Progenitor cell of endocrine pancreas (in vitro differentiated cells): Measurements from ENCODE around the gene ABCG1. TPM values are rescaled to one million over a fixed set of nuclear protein-coding genes. Genes with fewer than 3 reads are reported as not detected.

Experiments
- DNase-seq: peaks from one replicate; pipeline ENCODE4 v3.0.0; 2021; ENCODE audit warnings: low spot score; ENCODE audit not compliant: unreplicated experiment
- H3K27ac Mint-ChIP-seq: 2 replicates; pipeline ENCODE4 v1.8.0; 2021; ENCODE audit warnings: mild to moderate bottlenecking, moderate library complexity, mixed read lengths
- H3K27me3 Mint-ChIP-seq: 2 replicates; pipeline ENCODE4 v1.8.0; 2021; ENCODE audit warnings: mixed read lengths
- H3K36me3 Mint-ChIP-seq: 2 replicates; pipeline ENCODE4 v1.8.0; 2022; ENCODE audit warnings: mixed read lengths; ENCODE audit not compliant: insufficient read depth
- H3K4me1 Mint-ChIP-seq: 2 replicates; pipeline ENCODE4 v1.8.0; 2021; ENCODE audit warnings: low read depth, mixed read lengths
- H3K4me3 Mint-ChIP-seq: 2 replicates; pipeline ENCODE4 v1.8.0; 2021; ENCODE audit warnings: low read depth, mild to moderate bottlenecking, moderate library complexity, mixed read lengths
- H3K9me3 Mint-ChIP-seq: 2 replicates; pipeline ENCODE4 v1.8.0; 2021; ENCODE audit warnings: low read depth, mixed read lengths
- total RNA-seq: library from RNA; stranded (reverse); gene quantifications from 2 replicates; pipeline ENCODE4 v1.2.1, GENCODE V29; 2021
- TF ChIP-seq, protein P1 (sequence below): fragments of 200-600 bp; sonication (generic); IDR thresholded peaks from one replicate; pipeline ENCODE4 v1.5.0; 2021; ENCODE audit warnings: antibody characterized with exemption, mild to moderate bottlenecking; ENCODE audit not compliant: unreplicated experiment

ABCG1 gene
- total RNA-seq, 1 donor from 2014 or later: 4.6 TPM

DNA sequence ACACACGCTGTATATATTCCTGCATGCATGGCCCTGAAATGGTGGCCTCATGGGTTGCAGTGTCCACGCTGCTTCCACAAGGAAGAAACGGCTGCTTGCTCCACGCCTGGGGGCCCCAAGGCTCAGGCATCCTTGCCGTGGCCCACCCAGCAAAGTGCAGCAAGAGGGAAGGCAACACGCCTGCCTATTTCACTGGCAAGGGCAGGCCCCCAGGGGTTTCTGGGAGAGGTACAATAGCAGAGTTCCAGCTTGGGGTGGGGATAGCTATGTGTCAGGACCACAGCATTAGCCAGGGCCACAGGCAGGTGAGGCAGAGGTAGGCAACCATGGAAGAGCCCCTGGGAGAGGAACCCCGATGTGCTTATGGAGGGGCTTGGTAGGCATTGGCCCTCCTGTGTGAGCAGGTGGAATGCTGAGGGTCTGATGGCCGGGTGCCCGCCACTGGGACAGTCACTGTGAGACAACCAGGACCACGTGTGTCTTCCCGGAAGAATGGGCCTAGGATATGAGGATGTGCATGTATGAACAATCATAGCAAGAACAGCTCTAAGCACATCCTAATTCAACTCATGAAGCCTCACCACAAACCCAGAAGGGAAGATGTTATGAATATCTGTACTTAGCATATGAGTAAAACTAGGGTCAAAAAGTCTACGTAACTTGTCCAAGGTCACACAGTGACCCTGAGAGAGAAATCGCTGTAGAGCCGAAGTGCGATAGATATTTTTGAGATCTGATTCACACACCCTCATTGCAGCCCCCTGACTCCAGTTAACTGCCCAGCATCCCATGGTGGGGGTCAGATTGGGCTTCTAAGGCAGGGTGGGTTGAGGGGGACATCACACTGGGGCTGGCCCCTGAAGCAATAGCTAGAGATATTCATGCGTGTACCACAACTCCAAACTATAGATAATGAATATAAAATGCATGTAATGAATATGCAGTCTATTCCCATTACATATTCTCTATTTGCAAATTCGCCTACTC, 120.1 kb downstream of the ABCG1 start:
- H3K9me3 Mint-ChIP-seq: no peaks in the 10 kb centered on the region
- H3K4me3 Mint-ChIP-seq: no peak overlapping the region
- H3K27ac Mint-ChIP-seq: no peak overlapping the region
- no peaks in the 10 kb centered on the region for H3K36me3 Mint-ChIP-seq
- no peak for DNase-seq
- H3K27me3 Mint-ChIP-seq: no peaks in the 10 kb centered on the region
- TF ChIP-seq, protein P1, sequence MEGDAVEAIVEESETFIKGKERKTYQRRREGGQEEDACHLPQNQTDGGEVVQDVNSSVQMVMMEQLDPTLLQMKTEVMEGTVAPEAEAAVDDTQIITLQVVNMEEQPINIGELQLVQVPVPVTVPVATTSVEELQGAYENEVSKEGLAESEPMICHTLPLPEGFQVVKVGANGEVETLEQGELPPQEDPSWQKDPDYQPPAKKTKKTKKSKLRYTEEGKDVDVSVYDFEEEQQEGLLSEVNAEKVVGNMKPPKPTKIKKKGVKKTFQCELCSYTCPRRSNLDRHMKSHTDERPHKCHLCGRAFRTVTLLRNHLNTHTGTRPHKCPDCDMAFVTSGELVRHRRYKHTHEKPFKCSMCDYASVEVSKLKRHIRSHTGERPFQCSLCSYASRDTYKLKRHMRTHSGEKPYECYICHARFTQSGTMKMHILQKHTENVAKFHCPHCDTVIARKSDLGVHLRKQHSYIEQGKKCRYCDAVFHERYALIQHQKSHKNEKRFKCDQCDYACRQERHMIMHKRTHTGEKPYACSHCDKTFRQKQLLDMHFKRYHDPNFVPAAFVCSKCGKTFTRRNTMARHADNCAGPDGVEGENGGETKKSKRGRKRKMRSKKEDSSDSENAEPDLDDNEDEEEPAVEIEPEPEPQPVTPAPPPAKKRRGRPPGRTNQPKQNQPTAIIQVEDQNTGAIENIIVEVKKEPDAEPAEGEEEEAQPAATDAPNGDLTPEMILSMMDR: no peak
- H3K4me1 Mint-ChIP-seq: peaks cover 10% of the 10 kb centered on the region

DNA sequence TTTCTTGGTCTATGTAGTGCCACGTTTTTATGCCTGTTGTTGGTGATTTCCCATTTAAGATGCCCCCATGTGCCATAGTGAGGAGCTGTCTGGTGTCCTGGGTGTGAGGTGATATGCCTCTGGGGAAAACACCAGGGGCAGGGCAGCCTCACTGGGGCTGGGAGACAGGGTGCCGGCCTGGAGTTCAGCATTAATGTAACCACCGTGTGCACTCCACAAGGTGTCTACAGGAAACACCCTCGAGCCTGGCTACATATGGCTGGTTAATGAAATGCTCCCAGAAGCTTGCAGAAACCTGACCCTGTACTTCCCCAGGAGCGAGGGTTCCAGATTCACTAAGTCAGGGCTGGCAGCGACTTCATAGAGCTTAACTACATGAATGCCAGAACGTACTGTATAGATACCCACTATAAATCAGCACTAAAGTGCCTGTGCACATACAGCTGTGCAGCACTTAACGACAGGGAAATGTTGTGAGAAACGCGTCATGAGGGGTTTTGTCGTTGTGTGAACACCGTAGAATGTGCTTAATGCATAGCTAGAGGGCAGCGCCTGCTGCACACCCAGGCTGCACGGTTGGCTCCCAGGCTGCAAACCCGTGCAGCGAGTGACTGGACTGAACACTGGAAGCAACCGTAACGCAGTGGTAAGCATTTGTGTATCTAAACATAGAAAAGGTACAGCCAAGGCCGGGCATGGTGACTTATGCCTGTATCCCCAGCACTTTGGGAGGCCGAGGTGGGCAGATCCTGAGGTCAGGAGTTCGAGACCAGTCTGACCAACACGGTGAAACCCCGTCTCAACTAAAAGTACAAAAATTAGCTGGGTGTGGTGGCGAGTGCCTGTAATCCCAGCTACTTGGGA, 121.5 kb downstream of the ABCG1 start:
- Mint-ChIP-seq H3K27ac (peak overlapping the region; percentile 69), H3K9me3 (no peaks in the 10 kb centered on the region), H3K27me3 (no peaks in the 10 kb centered on the region), H3K4me1 (peaks cover 10% of the 10 kb centered on the region), H3K36me3 (no peaks in the 10 kb centered on the region), H3K4me3 (no peak overlapping the region)
- TF ChIP-seq, protein P1: no peak
- DNase-seq: no peak

DNA sequence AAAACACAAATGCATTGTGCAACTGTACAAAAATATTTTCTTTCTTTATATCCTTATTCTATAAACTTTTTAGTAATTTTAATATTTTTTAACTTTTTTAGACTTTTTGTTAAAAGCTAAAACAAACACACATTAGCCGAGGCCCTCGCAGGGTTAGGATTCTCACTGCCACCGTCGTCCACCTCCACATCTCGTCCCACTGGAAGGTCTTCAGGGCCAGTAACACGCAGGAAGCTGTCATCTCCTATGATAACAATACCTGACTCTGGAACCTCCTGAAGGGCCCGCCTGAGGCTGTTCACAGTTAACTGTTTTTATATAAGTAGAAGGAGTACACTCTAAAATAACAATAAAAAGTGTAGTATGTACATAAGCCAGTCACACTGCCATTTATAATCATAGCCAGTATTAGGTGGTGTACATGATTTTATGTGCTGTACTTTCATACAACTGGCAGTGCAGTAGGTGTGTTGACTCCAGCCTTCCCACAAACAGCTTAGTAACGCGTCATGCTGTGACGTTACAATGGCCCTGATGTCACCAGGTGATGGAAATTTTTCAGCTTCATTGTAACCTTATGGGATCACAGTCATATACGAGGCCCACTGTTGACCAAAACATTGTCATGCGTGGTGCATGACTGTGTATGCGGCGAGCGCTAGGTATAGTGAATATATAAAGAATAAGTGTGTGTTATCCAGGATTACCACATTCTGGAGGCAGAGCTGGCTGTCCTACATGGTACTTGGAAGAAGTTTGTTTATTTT, 123.0 kb downstream of the ABCG1 start:
- Mint-ChIP-seq H3K36me3 (no peaks in the 10 kb centered on the region), H3K27ac (no peak overlapping the region), H3K4me3 (no peak overlapping the region), H3K4me1 (peaks cover 9% of the 10 kb centered on the region), H3K27me3 (peaks cover 2% of the 10 kb centered on the region), H3K9me3 (no peaks in the 10 kb centered on the region)
- TF ChIP-seq, protein P1: no peak
- DNase-seq: no peak

DNA sequence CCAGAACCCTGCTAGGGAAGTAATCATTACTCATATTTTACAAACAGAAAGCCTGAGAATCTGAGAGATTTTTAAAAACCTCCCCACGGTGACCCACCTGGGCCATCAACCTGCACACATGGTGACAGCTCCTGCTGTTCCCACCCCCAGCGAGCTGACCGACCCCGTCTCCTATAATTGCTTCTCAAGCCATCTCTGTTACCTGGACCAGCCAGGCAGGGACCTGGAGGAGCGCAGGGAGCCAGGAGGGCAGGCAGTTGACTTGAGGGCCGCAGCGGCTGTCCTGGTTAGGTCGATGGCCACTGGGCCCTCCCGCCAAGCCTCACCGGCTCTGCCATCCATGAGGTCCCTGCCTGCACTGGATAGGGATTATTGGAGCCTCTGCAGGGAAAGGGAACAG, 124.2 kb downstream of the ABCG1 start:
- Mint-ChIP-seq H3K27ac (no peak overlapping the region), H3K36me3 (no peaks in the 10 kb centered on the region), H3K4me3 (no peak overlapping the region), H3K9me3 (no peaks in the 10 kb centered on the region), H3K27me3 (peaks cover 2% of the 10 kb centered on the region), H3K4me1 (peaks cover 2% of the 10 kb centered on the region)
- no peak for DNase-seq
- TF ChIP-seq, protein P1: no peak
